GM18868 (cell line): Measurements from ENCODE around the gene IVD.

Experiments
- ATAC-seq: cut with Tn5 transposase; IDR thresholded peaks from one replicate; pipeline ENCODE4 v1.9.1; 2021; ENCODE audit warnings: mild to moderate bottlenecking, moderate library complexity; ENCODE audit not compliant: unreplicated experiment

The IVD gene

GRCh38 chr15:40372981-40373380, 32.6 kb upstream of the IVD start:
- ATAC-seq, result no peak

- ATAC-seq, result no peak
Measured at GRCh38 chr15:40377606-40378005, 28.0 kb upstream of the IVD start.

GRCh38 chr15:40379374-40379773, 26.2 kb upstream of the IVD start:
- ATAC-seq, result no peak

- ATAC-seq, result no peak
Measured at GRCh38 chr15:40379853-40380252, 25.7 kb upstream of the IVD start.

GRCh38 chr15:40380636-40381035, 25.0 kb upstream of the IVD start:
- no peak for ATAC-seq

GRCh38 chr15:40381818-40382529, 23.6 kb upstream of the IVD start:
- no peak for ATAC-seq

- peak; percentile 97 for ATAC-seq
Measured at GRCh38 chr15:40382580-40383456, 22.8 kb upstream of the IVD start, which contains the start of gene KNSTRN. KNSTRN (plus strand) TSS chr15:40382721; CDS start chr15:40382836, 115 bp downstream.

GRCh38 chr15:40386480-40386879, 19.1 kb upstream of the IVD start:
- no peak for ATAC-seq

- no peak for ATAC-seq
Measured at GRCh38 chr15:40388941-40389823, 16.4 kb upstream of the IVD start.

GRCh38 chr15:40389824-40390595, 15.6 kb upstream of the IVD start:
- ATAC-seq, result no peak

- ATAC-seq, result no peak
Measured at GRCh38 chr15:40392986-40393948, 12.3 kb upstream of the IVD start.

- no peak for ATAC-seq
Measured at GRCh38 chr15:40397688-40398412, 7.7 kb upstream of the IVD start.

- ATAC-seq, result peak; percentile 70
Measured at GRCh38 chr15:40398413-40398873, 7.2 kb upstream of the IVD start.

GRCh38 chr15:40399370-40399769, 6.2 kb upstream of the IVD start:
- ATAC-seq, result no peak

- peak; percentile 37 for ATAC-seq
Measured at GRCh38 chr15:40407330-40407990, 1.9 kb downstream of the IVD start.

- ATAC-seq, result no peak
Measured at GRCh38 chr15:40409366-40409765, 3.8 kb downstream of the IVD start.

GRCh38 chr15:40410476-40410875, 4.9 kb downstream of the IVD start:
- ATAC-seq, result no peak
